Hepatocyte (in vitro differentiated cells): ENCODE measurements around the gene CLEC18A.
"Not testable (repeated sequence)": the region's sequence is repeated elsewhere in the genome, so short reads cannot be mapped to it uniquely, and the experiment has no call there.

Experiments
- CTCF ChIP-seq: fragments of 200-600 bp; sonication (generic); IDR thresholded peaks from 2 replicates; pipeline ENCODE4 v1.5.1; 2016; ENCODE audit warnings: antibody characterized with exemption, mild to moderate bottlenecking; ENCODE audit not compliant: poor library complexity
- EZH2 ChIP-seq: fragments of 200-600 bp; sonication (generic); IDR thresholded peaks from 2 replicates; pipeline ENCODE4 v1.6.1; 2016; ENCODE audit warnings: antibody characterized with exemption, mild to moderate bottlenecking, borderline replicate concordance
- EZH2phosphoT487 ChIP-seq: fragments of 200-600 bp; sonication (generic); IDR thresholded peaks from one replicate; pipeline ENCODE4 v1.6.1; 2018; ENCODE audit warnings: antibody characterized with exemption, mild to moderate bottlenecking, low read depth, moderate library complexity; ENCODE audit not compliant: unreplicated experiment, severe bottlenecking

GRCh38 chr16:69952572-69953355 is 1.6 kb downstream of the CLEC18A start:
- not testable (repeated sequence) for TF ChIP-seq EZH2, CTCF, EZH2phosphoT487
